Panc1 (cell line): ENCODE measurements around the gene DCLK2. TPM values are rescaled to one million over a fixed set of nuclear protein-coding genes. Genes with fewer than 3 reads are reported as not detected.

Source experiments
- ATAC-seq: fragments of 200-7000 bp; cut with Tn5 transposase; 2 replicates; pipeline ENCODE4 v1.9.1; 2020; ENCODE audit warnings: mild to moderate bottlenecking, moderate library complexity
- BruUV-seq: library from RNA; stranded (reverse); fragments of 400-500 nt; replicated peaks from 2 replicates; lab custom pipeline; 2021; lab: Mats Ljungman, UMichigan
- CTCF ChIA-PET: fragments of 300-600 bp; sonication (Branson Sonifier 250); formaldehyde crosslinking; loops from one replicate; lab custom pipeline; 2022; ENCODE audit warnings: antibody characterized with exemption; lab: Charles Lee
- POLR2A ChIA-PET: fragments of 300-600 bp; sonication (Branson Sonifier 250); formaldehyde crosslinking; loops from one replicate; lab custom pipeline; 2022; ENCODE audit warnings: antibody characterized with exemption; lab: Charles Lee
- DNase-seq: peaks from one replicate; pipeline ENCODE4 v3.0.0-alpha.2; 2010; ENCODE audit warnings: low read depth, low spot score
- H3K27ac ChIP-seq: 2 replicates; pipeline ENCODE4 v1.5.1; 2011; ENCODE audit warnings: mild to moderate bottlenecking, low read length, inconsistent platforms
- H3K27me3 ChIP-seq: fragments of 200-500 bp; sonication (Bioruptor generic); 2 replicates; pipeline ENCODE4 v1.6.0; 2014; ENCODE audit warnings: low read length, inconsistent platforms; ENCODE audit not compliant: control insufficient read depth, insufficient read depth
- H3K36me3 ChIP-seq: fragments of 200-500 bp; sonication (Bioruptor generic); 2 replicates; pipeline ENCODE4 v1.5.1; 2014; ENCODE audit warnings: inconsistent platforms, mild to moderate bottlenecking, low read length, moderate library complexity; ENCODE audit not compliant: control insufficient read depth, insufficient read depth
- H3K4me1 ChIP-seq: 2 replicates; pipeline ENCODE4 v1.5.1; 2011; ENCODE audit warnings: inconsistent platforms, mild to moderate bottlenecking, low read length, moderate library complexity; ENCODE audit not compliant: control insufficient read depth, insufficient read depth
- H3K4me3 ChIP-seq, 2 experiments: 2 replicates each; pipeline ENCODE4 v1.5.1; 2011 to 2012; ENCODE audit warnings: low read depth in 2 of 2, low read length in 2 of 2, mild to moderate bottlenecking in 2 of 2, inconsistent platforms in 1 of 2, moderate library complexity in 1 of 2
- H3K9me3 ChIP-seq: fragments of 200-500 bp; sonication (Bioruptor generic); 2 replicates; pipeline ENCODE4 v1.5.1; 2014; ENCODE audit warnings: low read depth, mild to moderate bottlenecking, inconsistent platforms, low read length, moderate library complexity; ENCODE audit not compliant: control insufficient read depth, insufficient read depth
- POLR2AphosphoS5 ChIP-seq: IDR thresholded peaks from 2 replicates; pipeline ENCODE4 v1.6.1; 2012; ENCODE audit warnings: mild to moderate bottlenecking, low read depth, low read length, moderate library complexity
- SIN3A ChIP-seq: IDR thresholded peaks from 2 replicates; pipeline ENCODE4 v1.6.1; 2012; ENCODE audit warnings: low read depth, mild to moderate bottlenecking, low read length, moderate library complexity, borderline replicate concordance; ENCODE audit not compliant: insufficient read depth
- TCF7L2 ChIP-seq: IDR thresholded peaks from 2 replicates; pipeline ENCODE4 v1.6.1; 2011; ENCODE audit warnings: mild to moderate bottlenecking, low read depth, low read length, inconsistent platforms
- in situ Hi-C: cut with HindIII; loops from 2 replicates; pipeline ENCODE4 v1.10.0; 2016; ENCODE audit warnings: low sequenced_read_pairs, low pct_unique_long_range_greater_than_20kb
- intact Hi-C: fragments of 100-400 bp; cut with micrococcal nuclease; formaldehyde crosslinking; loops from one replicate; pipeline ENCODE4 v1.10.0; 2022; ENCODE audit not compliant: unreplicated experiment
- total RNA-seq: library from RNA; stranded (reverse); gene quantifications from one replicate; pipeline ENCODE4 v1.2.1, GENCODE V29; 2021; ENCODE audit not compliant: unreplicated experiment
- TF ChIP-seq, protein P1 (sequence below), 2 experiments: IDR thresholded peaks; 2 replicates each; pipeline ENCODE4 v1.6.1; 2011 to 2012; ENCODE audit warnings: low read depth in 2 of 2, control low read depth in 1 of 2, low read length in 1 of 2, mild to moderate bottlenecking in 1 of 2, moderate library complexity in 1 of 2; ENCODE audit not compliant: insufficient read depth in 1 of 2
- TF ChIP-seq, protein P2 (sequence below): fragments of 450-650 bp; IDR thresholded peaks from 2 replicates; pipeline ENCODE4 v1.5.1; 2017; ENCODE audit warnings: mild to moderate bottlenecking

DCLK2 gene
- total RNA-seq, 1 experiment from 2014 or later = 9.5 TPM

DNA sequence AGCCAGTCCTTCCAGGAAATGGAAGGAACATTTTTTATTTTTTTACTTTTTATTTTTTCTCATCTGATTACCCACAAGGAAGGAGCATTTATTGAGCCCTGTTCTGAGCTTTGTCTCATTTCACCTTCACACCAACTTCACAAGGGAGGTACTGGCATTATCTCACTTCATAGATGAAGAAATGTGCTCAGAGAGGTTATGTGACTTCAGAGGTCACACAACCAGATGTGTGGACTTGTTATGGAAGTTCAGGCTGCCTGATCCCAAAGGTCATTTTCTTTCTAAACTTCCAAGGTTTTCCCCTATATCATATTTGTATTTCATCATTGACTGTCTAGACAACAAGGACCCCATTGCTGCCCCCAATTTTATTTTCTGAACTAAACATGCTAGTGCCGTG lies 160.3 kb downstream of the DCLK2 start:
- Histone ChIP-seq H3K36me3 (no peaks in the 10 kb centered on the region; the same call in 1 of the 2 replicates), H3K9me3 (no peaks in the 10 kb centered on the region), H3K4me3 (no peak overlapping the region), H3K4me1 (peaks cover 33% of the 10 kb centered on the region), H3K27me3 (no peaks in the 10 kb centered on the region), H3K27ac (peak overlapping the region; percentile 93)
- ATAC-seq = no peak
- no peak for TF ChIP-seq SIN3A
- no peak for TF ChIP-seq POLR2AphosphoS5
- no peak for TF ChIP-seq TCF7L2
- TF ChIP-seq, protein P1, sequence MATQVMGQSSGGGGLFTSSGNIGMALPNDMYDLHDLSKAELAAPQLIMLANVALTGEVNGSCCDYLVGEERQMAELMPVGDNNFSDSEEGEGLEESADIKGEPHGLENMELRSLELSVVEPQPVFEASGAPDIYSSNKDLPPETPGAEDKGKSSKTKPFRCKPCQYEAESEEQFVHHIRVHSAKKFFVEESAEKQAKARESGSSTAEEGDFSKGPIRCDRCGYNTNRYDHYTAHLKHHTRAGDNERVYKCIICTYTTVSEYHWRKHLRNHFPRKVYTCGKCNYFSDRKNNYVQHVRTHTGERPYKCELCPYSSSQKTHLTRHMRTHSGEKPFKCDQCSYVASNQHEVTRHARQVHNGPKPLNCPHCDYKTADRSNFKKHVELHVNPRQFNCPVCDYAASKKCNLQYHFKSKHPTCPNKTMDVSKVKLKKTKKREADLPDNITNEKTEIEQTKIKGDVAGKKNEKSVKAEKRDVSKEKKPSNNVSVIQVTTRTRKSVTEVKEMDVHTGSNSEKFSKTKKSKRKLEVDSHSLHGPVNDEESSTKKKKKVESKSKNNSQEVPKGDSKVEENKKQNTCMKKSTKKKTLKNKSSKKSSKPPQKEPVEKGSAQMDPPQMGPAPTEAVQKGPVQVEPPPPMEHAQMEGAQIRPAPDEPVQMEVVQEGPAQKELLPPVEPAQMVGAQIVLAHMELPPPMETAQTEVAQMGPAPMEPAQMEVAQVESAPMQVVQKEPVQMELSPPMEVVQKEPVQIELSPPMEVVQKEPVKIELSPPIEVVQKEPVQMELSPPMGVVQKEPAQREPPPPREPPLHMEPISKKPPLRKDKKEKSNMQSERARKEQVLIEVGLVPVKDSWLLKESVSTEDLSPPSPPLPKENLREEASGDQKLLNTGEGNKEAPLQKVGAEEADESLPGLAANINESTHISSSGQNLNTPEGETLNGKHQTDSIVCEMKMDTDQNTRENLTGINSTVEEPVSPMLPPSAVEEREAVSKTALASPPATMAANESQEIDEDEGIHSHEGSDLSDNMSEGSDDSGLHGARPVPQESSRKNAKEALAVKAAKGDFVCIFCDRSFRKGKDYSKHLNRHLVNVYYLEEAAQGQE (IDR thresholded peaks at IDR 0.05; ENCODE audit: insufficient read depth in 1 of 2, low read depth in 2 of 2, low read length in 1 of 2) = no peak
- TF ChIP-seq, protein P2, sequence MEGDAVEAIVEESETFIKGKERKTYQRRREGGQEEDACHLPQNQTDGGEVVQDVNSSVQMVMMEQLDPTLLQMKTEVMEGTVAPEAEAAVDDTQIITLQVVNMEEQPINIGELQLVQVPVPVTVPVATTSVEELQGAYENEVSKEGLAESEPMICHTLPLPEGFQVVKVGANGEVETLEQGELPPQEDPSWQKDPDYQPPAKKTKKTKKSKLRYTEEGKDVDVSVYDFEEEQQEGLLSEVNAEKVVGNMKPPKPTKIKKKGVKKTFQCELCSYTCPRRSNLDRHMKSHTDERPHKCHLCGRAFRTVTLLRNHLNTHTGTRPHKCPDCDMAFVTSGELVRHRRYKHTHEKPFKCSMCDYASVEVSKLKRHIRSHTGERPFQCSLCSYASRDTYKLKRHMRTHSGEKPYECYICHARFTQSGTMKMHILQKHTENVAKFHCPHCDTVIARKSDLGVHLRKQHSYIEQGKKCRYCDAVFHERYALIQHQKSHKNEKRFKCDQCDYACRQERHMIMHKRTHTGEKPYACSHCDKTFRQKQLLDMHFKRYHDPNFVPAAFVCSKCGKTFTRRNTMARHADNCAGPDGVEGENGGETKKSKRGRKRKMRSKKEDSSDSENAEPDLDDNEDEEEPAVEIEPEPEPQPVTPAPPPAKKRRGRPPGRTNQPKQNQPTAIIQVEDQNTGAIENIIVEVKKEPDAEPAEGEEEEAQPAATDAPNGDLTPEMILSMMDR = no peak
- in situ Hi-C loops = no loop called here
- intact Hi-C loops = no loop called here
- ChIA-PET CTCF (no interaction called here), POLR2A (no interaction called here)
- no TSS peak for BruUV-seq
- no peak for DNase-seq

DNA sequence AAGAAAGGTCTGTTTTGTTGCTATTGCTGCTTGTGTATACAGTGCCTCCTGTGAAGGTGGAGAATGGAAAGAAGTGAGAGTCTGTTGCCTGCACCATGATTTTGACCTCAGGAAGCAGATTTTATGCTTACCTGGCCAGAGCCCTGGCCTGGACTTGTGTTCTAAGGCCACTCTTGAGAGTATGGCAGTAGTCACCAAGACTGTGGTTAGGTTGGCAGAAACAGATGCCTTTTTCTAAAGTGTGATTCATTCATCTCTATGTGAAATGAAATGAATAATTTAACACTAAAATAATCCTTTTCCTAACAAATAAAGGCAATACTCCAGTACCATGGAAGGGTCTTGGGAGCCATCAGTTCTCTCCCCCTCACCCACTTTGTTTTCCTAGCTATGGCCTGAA lies 161.8 kb downstream of the DCLK2 start:
- DNase-seq = no peak
- no peak for TF ChIP-seq SIN3A
- TF ChIP-seq, protein P2 = no peak
- TF ChIP-seq POLR2AphosphoS5 = no peak
- TF ChIP-seq TCF7L2 = no peak
- TF ChIP-seq, protein P1 (IDR thresholded peaks at IDR 0.05; ENCODE audit: insufficient read depth in 1 of 2, low read depth in 2 of 2, low read length in 1 of 2) = no peak
- intact Hi-C loops = loop anchor here (5.0 kb wide), 1 partner anchor 228 kb away; no protein-coding TSS in a partner anchor
- CTCF ChIA-PET = no interaction called here
- no peaks in the 10 kb centered on the region for H3K27me3 ChIP-seq
- peak overlapping the region; percentile 93; the same call in 1 of the 2 replicates for H3K27ac ChIP-seq
- no peak overlapping the region for H3K4me3 ChIP-seq
- in situ Hi-C loops = no loop called here
- POLR2A ChIA-PET = no interaction called here
- BruUV-seq = no TSS peak
- peaks cover 38% of the 10 kb centered on the region for H3K4me1 ChIP-seq
- no peak for ATAC-seq
- no peaks in the 10 kb centered on the region; the same call in 1 of the 2 replicates for H3K36me3 ChIP-seq
- H3K9me3 ChIP-seq = no peaks in the 10 kb centered on the region
